Amygdala (tissue), 56 donors: Measurements from ENCODE around the gene RPRD2.
A peak's percentile ranks its signal among the peaks of the same experiment; 100 is the strongest.
"Not testable (repeated sequence)": the region's sequence is repeated elsewhere in the genome, so short reads cannot be mapped to it uniquely, and the experiment has no call there.

Source experiments
- DNase-seq, 56 donors: peaks; one replicate each; lab custom pipeline; 2025; lab: John Stamatoyannopoulos, UW

Gene RPRD2

DNA sequence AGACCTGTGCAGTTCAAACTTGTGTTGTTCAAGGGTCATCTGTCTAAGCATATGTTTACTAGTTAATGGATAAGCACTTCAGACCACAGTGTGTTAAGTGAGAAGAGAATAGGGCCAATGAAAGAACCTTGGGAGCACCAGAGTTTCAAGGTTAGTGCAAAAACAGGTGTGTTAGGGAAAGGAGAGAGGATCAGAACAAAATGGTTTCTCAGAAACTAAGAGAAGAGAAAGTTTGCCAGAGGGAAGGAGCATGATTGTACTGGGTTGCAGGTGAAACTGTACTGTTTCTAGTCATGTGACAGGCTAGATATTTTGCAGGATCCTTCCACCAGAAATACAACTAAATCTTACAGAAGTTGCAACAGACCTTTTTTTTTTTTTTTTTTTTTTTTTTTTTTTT is 23.3 kb downstream of the RPRD2 start:
- DNase-seq, result no peak

DNA sequence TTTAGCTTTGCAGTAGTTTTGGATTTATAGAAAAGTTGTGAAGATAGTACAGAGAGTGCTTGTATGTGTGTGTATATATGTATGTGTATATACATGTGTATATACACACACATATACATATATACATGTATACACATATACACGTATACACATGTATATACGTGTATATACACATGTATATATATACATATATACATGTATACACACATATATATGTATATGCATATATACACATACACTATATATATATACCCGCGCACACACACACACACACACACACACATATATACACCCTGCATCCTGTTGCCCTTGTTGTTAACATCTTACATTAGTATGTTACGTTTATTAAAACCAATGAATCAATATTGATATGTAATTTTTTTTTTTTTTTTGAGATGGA is 24.3 kb downstream of the RPRD2 start:
- no peak for DNase-seq

DNA sequence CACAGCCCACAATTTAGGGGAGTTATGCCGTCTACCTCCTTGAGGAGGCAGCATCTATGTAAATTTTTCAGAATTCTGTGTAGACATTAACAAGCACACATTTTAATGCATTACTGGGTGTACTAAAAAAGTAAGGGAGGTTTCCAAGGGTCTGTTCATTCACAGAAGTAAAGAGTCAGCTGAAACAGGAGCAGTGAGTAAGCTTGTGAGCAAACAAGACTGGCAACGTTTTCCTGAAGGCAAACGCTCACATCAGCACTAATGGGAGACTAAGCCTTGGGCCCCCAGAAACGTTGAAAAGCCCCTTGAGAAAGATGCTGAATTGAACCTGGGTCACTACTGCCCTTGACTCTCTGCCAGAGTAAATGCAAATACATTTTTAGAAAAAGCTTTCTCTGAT is 25.7 kb downstream of the RPRD2 start:
- no peak for DNase-seq

DNA sequence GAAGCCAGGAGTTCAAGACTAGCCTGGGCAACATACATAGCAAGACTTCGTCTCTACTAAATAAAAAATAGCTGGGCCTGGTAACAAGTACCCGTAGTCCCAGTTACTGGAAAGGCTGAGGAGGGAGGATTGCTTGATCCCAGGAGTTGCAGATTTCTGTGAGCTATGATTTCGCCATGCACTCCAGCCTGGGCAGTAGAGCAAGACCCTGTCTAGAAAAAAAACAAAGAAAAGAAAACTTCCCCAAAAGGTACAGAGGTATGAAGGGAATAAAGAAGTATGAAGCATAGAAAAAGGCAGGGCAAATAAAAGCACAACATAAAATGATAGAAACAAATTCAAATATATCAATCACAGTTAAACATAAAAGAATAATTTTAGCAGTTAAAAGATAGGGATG is 28.7 kb downstream of the RPRD2 start:
- DNase-seq, result no peak

DNA sequence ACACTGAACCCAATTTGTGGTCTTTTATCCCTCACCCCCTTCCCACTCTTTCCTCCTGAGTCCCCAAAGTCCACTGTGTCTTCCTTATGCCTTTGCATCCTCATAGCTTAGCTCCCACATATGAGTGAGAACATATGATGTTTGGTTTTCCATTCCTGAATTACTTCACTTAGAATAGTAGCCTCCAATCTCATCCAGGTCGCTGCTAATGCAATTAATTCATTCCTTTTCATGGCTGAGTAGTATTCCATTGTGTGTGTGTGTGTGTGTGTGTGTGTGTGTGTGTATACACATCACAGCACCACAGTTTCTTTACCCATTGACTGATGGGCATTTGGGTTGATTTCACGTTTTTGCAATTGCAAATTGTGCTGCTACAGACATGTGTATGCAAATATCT is 31.2 kb downstream of the RPRD2 start:
- not testable (repeated sequence) for DNase-seq

DNA sequence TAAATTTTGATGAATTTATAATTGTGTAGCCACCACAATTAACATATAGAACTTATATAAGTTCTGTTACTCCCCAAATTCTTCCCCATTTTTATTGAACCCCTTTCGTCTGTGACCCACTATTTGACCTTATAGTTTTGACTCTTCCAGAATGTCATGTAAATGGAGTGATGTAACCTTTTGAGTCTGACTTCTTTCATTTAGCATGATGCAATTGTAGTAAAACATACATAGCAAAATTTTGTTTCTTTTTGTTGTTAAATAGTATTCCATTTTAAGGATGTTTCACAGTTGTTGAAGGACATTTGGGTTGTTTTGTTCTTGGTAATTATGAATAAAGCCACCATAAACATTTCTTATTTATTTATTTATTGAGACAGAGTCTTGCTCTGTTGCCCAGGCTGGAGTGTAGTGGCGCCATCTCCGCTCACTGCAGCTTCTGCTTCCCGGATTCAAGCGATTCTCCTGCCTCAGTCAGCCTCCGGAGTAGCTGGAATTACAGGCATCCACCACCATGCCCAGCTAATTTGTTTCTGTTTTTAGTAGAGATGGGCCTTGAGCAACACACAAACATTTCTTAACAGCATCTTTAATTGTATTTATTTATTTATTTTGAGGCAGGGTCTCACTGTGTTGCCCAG is 33.6 kb downstream of the RPRD2 start:
- DNase-seq, result no peak

DNA sequence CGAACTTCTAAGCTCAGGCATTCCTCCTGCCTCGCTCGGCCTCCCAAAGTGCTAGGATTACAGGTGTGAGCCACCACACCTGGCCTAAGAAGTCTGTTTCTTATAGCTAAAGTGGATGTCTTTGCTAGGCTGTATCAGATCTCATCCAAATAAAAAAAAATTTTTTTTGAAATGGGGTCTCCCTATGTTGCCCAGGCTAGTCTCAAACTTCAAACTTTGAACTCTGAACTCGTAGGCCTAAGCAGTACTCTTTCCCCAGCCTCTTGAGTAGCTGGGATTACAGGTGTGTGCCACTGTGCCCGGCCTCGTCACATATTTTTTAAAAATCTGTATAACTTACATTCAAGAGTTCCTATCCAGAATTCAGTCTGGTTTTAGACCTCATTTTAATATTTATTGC is 40.5 kb downstream of the RPRD2 start:
- DNase-seq, result no peak

DNA sequence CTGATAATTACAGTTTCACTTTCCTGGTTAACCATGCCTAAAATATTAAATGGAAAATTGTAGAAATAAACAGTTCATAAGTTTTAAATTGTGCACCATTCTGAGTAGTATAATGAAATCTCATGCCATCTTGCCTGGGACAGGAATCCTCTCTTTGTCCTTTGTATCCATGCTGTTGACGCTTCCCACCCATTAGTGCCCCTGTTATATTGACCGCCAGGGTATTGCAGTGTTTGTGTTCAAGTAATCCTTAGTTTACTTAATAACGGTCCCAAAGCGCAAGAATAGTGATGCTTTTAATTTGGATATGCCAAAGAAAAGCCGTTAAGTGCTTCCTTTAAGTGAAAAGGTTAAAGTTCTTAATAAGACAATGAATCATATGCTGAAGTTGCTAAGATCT is 41.7 kb downstream of the RPRD2 start:
- DNase-seq, result no peak

DNA sequence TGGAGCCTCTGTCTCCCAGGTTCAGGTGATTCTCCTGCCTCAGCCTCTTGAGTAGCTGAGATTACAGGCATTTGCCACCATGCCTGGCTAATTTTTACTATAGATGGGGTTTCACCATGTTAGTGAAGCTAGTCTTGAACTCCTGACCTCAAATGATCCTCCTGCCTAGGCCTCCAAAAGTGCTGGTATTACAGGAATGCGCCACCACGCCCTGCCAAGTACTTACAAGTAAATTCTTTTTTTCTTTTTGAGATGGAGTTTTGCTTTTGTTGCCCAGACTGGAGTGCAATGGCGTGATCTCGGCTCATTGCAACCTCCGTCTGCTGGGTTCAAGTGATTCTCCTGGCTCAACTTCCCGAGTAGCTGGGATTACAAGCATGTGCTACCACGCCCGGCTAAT is 42.5 kb downstream of the RPRD2 start:
- no peak for DNase-seq

DNA sequence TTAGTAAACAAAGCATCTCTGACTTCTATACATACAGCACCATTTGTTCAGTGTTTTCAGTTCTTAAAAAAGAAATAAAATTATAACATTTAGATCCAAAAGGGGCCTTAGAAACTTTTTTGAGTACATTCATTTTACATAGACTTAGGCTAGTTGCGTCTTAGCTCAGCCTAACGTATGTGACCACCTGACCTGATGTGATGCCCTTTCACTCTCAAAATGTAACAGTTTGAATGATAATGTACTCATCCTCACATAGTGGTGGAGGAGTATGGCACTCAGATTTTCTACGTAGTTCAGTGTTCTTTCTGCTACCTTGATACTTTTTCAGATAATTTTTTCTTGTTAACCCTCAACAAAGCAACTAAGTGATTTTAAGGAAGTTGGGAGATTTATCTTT is 43.4 kb downstream of the RPRD2 start:
- no peak for DNase-seq

DNA sequence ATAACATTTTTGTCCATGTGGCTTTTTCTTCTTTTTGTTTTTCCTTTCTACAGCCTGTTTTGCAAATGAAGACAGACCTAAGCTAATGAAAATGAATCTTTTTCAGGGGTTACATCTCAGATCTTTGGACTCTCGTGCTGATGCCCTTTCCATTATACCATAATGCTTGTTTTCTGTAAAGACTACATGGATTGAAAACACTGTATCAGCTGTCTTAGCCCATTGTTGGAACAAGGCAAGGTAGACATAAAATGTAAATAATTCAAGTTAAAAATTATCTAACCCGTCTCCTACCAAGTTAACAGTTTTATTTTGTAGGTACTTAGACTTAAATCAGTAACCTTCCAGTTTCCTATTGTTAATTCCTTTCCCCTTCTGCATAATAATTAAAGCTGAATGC is 44.9 kb downstream of the RPRD2 start:
- DNase-seq, result no peak

DNA sequence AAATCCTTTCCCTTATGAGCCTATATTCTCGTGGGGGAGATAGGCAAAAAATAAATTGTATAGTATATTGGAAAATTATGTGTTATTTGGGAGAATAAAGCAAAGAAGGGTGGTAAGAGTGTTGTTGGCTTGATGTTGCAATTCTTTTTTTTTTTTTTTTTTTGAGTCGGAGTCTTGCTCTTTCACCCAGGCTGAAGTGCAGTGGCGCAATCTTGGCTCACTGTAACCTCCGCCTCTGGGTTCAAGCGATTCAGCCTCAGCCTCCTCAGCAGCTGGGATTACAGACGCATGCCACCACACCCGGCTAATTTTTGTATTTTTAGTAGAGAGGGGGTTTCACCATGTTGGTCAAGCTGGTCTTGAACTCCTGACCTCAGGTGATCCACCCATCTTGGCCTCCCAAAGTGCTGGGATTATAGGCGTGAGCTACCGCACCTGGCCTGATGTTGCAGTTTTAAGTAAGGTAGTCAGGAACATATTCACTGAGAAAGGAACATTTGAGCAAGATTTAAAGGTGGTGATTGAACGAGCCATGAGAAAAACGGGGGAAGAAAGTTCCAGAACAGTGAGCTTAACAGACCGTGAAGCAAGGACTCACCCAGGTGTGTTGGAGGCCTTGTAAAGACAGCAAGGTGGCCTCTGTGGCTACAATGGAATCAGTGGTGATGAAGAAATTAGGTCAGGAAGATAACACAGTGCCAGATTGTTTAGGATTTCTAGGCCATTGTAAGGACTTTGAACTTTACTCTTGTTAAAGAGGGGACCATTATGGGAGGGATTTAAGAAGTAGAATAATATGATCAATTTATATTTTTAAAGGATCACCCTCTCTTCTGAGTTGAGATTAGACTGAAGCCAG is 45.8 kb downstream of the RPRD2 start:
- DNase-seq, result no peak

DNA sequence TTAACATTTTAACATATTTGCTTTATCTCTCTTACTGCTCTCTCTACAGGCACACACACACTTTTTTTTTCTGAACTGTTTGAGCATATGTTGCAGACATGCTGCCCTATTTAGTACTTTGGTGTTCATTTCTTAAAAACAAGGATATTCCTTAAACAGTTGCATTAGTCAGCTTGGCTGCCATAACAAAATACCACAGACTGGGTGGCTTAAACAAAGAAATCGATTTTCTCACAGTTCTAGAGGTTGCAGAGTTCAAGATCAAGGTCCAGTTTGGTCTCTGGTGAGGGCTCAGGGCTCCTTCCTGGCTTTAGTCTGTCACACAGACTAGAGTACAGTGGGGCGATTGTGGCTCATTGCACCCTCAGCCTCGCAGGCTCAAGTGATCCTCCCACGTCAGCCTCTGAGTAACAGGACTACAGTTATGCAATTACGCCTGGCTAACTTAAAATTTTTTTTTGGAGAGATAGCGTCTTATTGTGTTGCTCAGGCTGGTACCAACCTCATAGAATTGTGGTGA is 46.7 kb downstream of the RPRD2 start:
- DNase-seq, result peak in 14 of 56 donors; percentile 1 to 22 (median 6)

DNA sequence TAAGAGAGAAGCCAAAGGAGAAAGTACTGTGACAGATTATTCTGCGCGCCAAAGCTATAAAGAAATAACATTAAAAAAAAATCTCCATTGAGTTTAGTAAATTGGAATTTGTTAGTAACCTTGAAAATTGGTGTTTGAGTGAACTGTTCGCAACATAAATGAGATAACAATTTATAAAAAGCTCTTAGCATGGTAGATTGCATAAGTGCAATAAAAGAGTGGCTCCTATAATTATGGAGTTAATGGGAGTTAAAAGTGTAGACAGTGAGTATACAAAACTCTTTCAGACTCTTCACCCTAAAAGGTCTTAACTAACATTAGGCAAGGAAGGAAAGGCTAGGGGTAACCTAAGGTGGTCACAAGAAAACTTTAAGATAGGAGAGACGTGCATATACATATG is 50.6 kb downstream of the RPRD2 start:
- DNase-seq, result no peak

DNA sequence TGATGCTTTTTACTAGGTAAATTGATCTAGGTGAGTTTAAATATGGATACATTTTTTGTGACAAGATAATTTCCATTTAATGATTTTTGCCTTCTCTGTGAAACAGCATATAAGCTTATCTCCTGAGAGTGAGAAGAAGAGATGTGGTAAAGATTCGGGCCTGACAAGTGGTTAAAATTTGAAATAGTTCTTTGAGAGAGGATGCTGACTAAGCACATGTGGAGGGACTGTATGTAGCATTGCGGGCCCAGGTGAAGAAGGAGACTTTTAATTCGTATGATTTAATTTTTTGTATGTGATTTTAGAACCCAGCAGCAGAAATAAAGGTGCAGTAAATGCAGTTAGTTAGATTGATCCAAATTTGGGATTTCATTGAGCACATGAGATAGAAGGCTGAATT is 51.9 kb downstream of the RPRD2 start:
- DNase-seq, result no peak

DNA sequence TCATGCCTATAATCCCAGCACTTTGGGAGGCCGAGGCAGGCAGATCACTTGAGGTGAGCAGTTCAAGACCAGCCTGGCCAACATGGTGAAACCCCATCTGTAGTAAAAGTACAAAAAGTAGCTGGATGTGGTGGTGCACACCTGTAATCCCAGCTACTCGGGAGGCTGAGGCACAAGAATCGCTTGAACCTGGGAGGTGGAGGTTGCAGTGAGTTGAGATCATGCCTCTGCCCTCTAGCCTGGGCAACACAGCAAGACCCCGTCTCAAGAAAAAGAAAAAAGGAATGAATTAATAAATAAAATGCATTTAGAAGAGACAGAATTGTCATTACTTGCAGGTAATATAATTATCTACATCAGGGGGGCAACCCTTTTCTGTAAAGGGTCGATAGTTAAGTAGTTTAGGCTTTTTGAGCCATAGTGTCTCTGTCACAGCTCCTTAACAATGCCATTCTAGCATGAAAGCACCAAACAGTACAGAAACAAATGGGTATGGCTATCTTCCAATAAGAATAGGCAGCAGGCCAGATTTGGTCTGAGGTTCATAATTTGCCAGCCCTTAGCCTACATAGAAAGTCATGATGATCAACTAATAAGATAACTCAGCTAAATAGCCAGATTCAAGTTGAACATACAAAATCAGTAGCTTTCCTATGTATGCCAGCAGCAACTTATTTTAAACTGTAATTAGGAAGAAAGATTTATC is 56.8 kb downstream of the RPRD2 start:
- DNase-seq, result peak in 8 of 56 donors; percentile 1 to 56 (median 5)

DNA sequence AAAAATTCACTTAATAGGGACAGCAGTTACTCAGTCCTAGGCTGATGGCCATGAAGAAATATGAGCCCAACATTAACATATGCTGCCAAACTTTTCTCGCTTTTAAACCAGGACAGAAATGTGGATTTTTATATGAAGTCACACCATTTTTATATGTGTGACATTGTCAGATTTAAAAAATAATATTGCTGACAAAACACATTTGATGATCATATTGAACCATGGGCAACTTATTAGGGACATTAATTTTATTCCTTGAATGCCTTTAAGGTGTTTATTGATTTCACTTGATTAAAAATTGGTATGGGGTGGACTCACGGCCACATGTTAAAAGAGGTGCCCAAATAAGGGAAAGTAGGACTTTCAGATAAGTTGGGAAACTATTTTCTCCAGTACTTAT is 58.6 kb downstream of the RPRD2 start:
- no peak for DNase-seq

DNA sequence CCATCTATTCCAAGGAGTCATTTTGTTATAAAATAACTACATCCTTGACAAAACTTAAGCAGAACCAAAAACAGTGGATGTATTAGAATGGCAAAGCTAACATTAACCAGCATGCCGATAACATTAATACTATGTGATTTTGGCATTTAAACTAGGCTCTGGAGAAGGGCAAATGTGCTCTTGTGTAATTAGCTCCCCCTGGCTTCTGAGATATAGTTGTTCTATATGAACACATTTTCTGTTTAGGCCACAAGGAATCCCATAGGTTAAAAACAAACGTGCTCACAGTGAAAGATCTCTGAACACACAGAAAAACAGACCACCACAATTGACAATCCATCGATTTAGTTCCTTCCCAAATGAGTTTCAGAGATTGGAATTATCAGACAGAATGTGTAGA is 65.9 kb downstream of the RPRD2 start:
- no peak for DNase-seq

DNA sequence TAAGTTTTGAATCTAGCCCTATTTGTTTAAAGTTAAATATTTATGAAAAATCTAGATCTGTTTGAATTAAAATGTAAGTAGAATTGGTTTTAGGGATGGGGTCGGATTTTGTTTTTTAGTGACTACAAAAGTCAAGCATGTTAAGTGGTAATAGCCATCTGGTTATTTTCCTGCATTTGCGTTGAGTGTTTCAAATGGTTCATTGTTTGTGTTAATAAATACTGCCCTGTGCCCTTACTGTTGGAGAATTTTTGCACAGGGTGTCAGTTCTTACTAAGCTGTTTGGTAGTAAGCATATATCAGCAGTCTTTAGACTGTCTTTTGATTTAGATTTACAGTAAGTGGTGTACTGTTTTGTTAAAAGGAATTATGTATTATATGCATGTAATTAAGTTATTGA is 77.2 kb downstream of the RPRD2 start:
- no peak for DNase-seq

DNA sequence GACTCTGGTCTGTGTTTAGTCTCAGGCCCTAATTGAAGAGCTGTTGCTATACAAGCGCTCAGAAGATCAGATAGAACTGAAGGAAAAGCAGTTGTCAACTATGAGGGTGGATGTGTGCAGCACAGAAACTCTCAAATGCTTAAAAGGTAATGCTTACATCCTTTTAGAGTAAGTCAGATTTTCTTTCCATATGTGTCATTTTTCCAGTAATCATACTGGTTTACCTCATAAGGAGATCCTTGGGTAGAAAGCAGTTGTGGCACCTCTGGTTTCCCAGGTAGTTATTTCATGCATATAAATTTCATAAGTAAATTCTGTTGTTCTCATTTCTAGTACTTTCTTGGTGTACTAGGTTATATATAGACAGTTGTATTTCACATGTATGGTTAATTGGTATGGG is 80.3 kb downstream of the RPRD2 start:
- DNase-seq, result no peak

DNA sequence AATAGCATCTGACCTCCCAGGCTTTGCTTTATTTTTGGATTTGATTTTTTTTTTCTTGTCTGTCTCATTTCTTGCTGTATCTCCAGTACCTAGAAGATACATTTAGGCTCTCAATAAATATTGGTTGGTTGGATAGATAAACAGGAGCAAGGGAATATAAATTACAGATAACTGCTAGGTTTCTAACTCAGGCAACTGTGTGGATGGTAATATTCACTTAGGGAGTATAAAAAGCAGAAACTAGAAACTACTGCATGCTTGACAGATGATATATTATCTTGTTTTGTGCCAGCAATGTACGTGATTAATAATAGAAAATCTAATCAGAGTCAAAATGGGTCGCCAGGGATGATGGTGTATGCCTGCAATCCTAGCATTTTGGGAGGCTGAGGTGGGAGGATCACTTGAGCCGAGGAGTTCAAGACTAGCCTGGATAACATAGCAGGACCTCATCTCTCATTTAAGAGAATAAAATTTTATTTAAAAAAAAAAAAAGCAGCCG is 92.2 kb downstream of the RPRD2 start:
- DNase-seq, result no peak
